Daoy (cell line): ENCODE results near the gene SLC24A4. TPM values are rescaled to one million over a fixed set of nuclear protein-coding genes. Genes with fewer than 3 reads are reported as not detected.

Experiments used
- DNase-seq: peaks from one replicate; pipeline ENCODE4 v3.0.0-alpha.2; 2015; ENCODE audit warnings: low read depth
- total RNA-seq: library from RNA; depleted of rRNA; stranded (reverse); fragments of >200 nt; shearing (Covaris generic); gene quantifications from 2 replicates; pipeline ENCODE4 v1.2.3, GENCODE V29; 2014

The SLC24A4 gene
- total RNA-seq, 1 experiment from 2014 or later: not detected

DNA sequence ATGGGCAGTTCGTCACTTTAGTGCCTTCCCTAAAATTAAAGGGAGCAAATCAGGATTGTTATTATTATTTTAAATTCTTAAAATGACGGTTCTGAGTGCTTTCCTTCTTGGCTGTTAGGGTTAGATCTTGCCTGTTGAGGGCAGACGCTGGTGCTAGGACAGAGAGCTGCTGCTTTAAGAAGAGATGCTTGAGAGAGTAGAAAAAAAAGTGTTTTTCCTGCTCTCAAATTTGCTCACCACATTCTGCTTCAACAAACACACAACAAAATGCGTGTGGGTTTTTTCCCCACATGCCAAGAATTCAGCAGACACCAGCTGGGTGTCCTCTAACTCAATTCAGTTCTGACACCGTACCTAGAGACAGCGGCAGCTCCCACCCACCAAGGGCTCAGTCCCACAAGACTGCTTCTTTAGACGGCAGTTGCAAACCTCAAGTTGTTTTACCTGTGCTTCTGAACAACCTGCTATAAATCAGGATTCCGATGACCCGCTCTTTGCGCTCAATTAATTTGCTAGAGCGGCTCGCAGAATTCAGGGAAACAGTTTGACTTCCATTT, 114.8 kb downstream of the SLC24A4 start:
- DNase-seq: no peak

DNA sequence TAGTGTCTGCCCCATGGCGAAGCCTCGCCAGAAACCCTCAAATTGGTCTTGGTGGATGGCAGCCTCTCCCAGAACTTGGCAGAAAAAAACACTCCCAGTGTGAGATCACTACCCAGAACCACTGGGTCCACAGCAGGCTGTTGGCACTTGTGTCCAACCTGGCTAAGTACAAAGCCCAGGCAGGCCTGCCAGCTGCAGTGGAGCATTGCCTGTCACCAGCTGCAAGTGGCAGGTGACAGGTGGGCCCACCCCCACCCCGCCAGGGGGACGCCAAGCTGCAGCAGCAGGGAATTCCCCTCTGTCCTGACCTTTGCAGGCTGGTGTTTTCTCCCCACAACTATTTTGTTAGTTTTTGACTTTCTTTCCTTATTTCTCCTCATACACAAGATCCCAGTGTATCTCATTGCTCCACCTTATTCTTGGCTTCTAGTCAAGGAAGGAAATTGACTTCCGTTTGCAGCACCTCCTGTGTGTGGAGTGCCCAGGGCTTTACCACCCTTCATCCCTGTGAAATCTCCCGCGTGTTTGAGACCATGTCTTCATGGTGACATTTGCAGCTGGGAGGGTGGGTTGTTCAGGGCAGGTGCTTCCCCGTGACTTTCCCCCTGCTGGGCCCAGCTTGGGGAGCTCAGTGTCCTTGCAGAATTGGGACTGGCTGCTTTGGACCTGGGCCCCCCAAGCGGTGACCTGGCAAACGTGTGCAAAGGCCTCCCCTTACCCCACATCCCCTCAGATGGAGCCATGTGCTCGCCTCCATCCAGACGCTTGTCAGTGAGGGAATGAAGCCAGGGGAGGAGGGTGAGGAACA, 116.8 kb downstream of the SLC24A4 start:
- no peak for DNase-seq

DNA sequence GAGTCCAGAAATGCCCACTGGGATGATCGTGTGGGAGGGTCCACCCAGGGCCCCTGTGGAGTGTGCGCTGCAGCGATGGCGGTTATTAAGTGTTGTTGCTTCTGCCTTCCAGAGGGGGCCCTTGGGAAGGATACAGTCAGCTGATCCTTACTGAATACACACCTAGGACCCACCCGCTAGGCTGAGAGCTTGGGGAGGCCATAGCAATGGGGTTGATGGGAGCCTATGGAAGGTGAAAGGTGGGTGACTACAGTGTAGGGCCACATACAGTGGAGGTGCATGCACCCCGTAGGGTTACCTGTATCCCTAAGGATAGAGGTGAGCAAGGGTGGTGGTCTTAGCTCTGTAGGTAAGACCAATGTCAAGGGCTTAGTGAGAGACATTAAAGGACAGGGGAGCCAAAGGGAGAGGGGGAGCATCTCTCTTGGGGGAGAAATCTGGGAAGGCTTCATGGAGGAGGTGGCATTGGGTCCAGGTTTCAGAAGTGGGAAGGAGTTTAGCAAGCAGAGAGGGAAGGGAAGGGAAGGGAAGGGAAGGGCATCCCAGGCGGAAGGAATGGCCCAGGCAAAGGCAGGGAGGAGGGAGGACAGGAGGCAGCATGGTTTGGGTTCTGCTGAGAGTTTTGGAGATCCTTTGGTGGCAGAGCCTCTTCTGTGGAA, 117.5 kb downstream of the SLC24A4 start:
- DNase-seq: no peak

DNA sequence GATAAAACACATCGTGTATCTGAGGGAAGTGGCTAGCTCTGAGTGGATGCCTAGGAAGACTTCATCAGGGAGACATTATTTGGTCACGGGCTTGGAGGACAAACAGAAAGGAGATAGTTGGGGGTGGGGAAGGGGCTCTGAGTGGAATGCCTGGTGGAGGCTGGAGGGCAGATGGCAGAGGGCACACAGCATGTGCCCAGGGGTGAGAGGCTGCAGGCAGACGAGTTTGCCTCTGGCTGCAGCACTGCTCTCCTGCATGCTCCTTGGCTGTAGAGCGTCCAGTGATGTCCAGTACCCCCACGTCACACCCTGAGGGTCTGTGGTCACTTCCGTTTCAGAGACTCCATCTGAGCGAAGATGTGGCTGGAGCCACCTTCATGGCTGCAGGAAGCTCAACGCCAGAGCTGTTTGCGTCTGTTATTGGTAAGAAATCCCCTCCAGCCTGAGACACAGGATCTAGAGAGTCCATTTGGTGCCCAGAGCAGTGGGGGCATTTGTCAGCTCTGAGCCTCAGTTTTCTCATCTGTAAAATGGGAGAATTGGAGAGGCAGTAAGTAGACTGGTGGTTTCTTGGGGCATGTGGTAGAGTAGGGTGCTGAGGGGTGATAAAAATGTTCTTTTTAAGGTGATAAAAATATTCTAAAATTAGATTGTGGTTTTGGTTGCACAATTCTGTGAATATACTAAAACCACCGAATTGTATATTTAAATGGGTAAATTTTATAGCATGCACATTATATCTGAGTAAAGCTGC, 119.0 kb downstream of the SLC24A4 start:
- no peak for DNase-seq

DNA sequence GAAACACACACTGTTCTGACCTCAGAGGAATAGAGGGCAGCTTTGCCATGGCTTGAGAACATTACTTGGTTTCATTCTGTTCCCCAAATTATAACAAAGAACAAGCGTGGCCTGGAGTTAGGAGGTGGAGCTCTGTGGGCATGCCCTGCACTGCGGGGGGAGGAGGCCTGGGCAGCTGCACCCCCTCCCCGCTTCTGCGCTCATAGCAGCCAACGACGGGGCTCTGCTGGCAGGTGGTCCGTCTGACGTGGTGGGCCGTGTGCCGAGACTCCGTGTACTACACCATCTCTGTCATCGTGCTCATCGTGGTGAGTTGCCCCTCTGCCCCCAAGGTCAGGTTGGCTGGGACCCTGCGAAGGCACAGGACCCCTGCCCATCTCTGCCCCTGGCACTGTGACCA, 120.2 kb downstream of the SLC24A4 start:
- DNase-seq: no peak

DNA sequence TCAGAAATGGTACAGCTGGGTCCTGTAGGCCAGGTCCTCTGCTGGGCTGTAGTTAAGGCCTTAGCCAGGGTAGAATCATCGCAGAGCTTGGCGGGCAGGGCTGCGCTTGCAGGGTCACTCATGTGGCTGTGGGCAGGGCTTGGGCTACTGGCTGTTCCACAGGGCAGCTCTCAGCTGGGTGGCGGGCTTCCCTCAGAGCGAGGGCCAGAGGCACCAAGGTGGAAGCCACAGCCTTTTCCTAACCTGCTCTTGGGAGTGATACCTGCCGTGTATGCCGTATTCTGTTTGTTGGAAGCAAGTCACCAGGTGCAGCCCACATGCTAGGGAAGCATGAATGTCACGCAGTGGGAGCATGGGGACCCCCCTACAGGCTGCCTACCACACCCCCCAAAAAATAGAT, 120.8 kb downstream of the SLC24A4 start:
- no peak for DNase-seq

DNA sequence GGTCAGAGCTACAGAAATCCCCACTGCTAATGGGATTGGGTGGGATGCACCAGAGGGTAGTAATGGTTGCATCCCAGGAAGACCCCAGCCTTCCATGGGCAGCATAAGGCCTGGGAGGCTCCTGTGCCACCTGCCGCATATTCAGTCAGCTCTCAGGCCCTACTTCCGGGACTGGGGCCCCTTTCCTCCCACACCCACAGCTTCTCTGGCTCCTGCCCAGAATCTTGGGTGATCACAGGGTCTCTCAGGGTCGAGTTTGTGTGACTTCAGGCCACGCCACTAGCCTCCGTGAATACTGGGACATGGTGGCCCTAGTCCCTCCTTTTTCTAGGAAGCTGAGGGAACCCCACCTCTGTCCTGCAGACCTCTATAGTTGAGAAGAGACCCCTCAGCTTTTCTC, 123.8 kb downstream of the SLC24A4 start:
- no peak for DNase-seq

DNA sequence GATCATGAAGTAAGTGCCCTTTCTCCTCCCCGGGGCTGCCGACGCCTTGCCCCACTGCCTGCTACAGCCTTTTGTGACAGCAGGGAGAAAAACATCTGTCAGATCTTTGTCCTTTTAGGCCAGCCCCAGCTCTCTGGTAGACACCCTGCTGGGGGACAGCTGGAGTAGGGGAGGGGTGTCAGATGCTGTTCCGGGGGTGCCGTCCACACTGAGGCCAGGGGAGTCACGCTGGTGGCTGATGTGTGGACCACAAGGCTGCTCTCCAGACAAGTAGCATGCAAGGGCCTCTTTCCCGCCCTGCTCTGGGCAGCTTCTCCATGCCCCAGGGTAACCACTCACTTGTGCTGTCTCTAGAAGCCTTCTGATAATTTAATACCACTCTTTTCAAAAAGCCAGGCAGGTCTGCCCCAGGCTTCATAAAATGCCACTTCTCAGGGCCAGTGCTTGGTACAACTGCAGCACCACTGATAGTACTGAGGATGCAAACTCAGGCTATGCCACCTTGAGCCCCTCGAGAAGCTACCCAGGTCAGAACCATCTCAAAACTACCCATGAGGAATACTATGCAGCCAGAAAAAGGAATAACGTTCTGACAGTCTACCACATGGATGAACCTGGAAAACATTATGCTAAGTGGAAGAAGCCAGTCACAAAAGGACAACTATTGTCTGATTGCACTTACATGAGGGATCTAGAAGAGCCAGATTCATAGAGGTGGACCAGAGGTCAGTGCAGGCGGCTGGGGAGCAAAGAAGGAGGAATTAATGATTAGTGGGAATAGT, 124.6 kb downstream of the SLC24A4 start:
- no peak for DNase-seq

DNA sequence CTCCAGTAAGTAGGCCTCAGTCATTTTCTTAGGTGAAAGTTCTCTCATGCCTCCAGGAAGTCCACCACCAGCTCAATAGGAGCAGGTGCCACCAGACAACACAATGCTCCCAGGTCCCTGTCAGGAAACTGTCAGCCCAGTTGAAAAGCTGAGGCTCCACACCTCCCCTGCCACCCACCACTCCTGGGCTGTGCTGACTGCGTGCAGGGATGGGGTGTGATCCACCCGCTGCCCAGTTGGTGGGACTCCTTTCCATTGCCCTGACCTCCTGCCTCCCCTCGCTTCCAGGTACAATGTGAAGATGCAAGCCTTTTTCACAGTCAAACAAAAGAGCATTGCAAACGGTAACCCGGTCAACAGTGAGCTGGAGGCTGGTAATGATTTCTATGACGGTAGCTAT, 125.8 kb downstream of the SLC24A4 start:
- DNase-seq: no peak

DNA sequence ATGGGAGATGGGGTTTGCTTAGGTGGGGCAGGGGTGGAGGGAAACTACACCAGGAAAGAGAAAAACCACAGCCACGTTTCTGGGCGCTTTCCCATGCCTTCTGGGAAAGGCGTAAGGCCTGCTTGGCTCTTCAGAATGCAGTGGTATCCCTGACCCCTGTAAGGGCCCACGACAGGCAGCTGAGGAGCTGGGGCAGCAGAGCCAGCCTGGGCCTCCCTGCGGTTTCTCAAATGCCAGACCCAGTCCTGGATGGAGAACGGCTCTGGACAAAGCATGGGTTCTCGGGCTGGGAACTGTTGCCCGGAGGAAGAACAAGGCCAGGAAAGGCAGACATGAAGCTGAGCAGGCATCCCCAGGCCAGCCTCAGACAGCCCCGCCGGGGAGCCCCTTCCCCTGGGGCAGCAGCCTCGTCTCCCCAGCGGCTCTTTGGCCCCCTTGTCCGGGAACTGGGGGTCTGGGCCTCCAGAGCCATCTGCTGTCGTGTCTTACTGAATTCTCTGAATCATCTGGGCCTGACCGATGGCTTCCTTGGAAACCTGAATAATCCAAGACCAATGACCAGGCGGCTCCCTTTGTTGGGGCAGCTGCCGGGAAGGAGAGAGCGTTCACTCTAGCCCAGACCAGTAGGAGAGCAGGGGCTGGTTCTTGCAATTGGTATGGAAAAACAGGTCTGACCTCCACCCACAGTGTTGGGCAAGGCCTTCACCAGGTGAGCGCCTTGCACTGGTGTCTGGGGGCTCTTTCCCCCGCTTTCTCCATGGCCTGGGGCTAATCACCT, 126.6 kb downstream of the SLC24A4 start:
- no peak for DNase-seq

DNA sequence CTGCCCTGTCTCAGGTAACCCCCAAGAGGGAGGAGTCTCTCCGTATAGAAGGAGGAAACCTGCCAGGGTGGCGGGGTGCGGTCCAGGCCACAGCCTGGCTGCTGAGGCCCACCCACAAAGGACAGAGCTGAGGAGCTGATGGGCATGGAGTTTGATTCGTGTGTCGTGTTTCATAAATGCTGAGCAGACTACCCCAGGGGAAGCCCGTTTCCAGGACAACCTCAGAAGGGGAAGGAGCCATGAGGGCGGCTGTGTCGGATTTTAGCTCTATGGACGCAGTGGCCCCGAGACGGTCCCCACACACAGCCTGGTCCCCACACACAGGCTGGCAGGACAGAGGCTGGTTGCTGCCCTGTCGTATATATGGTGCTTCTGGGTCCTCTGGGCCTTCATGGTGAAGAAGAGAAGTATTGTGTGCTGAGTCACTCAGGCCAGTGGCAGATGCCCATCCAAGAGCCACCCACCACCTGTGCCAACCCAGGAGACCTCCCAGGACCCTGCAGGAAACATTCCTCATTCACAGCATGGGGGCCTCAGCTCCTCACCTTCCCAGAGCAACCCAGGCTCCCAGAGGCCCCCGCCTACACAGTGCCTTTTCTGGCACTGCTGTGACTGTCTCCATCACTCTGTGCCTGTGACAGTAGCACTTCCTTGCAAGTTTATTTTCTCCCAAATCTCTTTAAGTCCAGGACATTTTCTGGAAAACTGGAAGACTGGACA, 127.5 kb downstream of the SLC24A4 start:
- DNase-seq: no peak

DNA sequence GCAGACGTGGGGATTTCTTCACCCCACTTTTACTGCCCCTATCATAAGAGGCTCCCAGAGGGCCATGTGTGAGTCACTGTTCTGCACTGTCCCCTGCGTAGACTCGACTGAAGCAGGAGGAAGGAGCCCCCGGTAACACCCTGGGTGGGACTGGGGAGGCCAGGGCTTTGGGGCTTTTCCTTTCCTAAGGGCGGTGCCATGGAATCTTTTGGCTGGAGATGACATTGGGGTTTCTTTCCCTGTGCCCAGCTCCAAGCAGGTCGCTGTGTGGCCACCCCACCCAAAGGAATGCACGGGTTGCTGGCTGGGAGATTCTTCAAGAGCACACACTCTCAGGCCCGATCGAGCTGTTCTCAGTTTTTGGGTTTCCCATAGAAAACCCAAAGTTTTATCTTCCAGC, 128.3 kb downstream of the SLC24A4 start:
- DNase-seq: no peak

DNA sequence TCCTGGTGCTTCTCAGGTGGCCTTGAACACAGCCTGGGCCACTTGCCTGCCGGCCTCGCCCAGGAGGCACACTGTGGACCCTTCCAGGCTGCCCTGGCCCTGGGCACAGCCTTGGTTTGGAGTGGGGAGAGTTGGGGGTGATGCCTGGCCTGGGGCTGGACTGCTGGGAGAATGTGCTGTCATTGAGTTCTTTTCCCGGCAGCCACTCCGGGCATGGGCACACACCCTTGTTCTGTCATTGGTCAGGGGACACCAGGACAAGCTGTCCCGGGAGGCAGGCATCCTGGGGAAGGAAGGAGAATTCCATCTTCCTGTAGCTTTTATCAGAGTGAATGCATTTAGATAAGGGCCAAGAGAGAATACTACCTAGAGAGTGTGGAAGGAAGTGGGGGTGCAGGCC, 128.8 kb downstream of the SLC24A4 start:
- DNase-seq: no peak

DNA sequence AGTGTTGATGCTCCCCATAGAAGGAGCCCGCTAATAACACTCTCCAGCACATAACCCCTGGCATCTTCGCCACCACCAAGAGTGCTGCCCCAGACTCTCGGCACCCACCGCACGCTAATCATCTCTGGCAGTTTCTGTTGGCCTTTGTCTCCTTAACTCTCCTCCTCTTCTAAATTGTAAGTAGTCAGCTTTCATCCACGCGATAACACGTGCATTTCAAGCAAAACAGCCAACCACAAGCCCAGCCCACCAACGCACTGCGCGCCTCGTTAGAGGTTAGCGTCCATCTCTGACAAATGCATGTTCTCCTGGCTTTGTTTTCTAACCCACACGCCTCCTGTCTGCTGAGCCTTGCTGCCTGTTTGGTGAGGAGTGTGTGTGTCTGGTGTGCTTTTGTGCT, 129.5 kb downstream of the SLC24A4 start:
- no peak for DNase-seq

DNA sequence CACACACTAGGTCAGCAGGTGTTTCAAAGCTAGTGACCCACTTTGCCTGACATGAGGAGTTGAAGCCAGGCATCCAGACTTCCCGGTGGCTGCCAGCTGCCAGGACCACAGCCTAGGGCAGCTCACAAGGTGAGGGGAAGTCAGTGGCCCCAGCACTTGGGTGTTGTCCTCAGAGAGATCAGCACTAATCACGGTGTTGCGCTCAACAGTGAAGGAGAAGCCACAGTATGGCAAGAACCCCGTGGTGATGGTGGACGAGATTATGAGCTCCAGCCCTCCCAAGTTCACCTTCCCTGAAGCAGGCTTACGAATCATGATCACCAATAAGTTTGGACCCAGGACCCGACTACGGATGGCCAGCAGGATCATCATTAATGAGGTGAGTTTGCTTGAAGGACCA, 130.7 kb downstream of the SLC24A4 start:
- no peak for DNase-seq

DNA sequence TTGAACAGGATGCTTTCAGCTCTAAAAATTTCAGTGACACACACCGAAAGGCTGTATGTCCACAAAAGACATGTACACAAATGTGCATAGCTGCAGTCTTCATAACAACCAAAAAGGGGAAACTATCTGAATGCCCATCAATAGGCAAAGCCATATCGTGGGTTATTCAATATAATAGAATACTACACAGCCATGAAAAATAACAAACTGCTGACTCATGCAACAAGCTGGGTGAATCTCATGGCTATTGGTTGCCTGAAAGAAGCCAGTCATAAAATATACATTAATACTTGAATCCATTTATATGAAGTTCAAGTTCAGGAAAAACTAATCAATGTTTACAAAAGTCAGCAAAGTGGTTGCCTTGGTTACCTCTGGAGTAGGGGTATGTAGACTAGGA, 132.3 kb downstream of the SLC24A4 start:
- no peak for DNase-seq

DNA sequence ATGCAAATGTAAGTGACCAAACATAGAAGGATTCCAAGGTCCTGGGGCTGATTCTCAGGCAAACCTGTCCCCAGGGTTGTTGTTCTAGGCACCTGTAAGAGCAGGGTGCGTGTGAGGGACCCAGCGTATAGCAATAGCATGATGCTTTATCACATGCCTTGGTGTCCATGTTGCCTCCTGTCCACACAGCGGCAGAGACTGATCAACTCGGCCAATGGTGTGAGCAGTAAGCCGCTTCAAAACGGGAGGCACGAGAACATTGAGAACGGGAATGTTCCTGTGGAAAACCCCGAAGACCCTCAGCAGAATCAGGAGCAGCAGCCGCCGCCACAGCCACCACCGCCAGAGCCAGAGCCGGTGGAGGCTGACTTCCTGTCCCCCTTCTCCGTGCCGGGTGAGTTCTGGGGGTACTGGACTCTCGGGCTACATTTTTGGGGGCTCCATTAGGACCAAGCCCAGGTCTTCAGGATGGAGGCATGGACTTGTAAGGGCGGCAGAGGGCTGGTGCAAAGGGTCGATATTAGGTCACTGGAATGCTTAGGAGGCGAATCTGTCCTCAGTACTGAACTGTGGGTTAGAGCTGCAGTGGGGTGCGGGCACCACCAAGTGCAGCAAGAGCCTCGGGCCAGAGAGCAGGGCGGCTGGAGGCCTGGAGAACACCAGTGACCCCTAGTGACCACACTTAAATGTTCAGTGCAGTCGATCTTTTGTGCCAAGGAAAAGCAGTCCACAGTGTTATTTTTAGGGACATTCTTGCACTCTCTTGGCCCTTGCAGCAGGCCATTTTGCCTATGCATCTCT, 133.4 kb downstream of the SLC24A4 start:
- peak; percentile 70 for DNase-seq

DNA sequence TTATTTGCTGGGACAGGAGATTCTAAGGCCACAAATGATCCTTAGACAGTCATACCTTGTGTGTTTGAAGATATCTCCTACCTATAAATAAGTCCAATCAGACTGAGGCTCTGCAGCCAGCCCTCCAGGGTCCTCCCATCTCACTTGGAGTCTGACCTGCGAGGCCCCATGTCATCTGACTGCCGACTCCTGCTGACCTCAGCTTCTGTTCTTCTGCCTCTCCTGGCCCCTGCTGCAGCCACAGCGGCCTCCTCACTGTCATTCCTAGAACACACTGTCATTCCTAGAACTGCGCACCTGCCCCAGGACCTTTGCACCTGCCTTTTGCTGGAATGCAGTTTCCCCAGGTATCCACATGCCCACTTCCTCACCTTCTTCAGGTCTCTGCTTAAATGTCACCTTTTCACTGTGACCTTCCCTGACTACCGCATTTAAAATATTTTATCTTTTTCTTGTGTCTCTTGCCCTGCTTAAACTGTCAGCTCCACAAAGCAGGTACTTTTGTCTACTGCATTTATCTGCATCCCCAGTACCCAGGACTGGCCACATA, 134.1 kb downstream of the SLC24A4 start:
- no peak for DNase-seq
